LoVo (cell line): ENCODE results near the gene EPHA8.

Experiments used
- DNase-seq: peaks from one replicate; pipeline ENCODE4 v3.0.0-alpha.2; 2016; ENCODE audit warnings: low spot score

Gene EPHA8

DNA sequence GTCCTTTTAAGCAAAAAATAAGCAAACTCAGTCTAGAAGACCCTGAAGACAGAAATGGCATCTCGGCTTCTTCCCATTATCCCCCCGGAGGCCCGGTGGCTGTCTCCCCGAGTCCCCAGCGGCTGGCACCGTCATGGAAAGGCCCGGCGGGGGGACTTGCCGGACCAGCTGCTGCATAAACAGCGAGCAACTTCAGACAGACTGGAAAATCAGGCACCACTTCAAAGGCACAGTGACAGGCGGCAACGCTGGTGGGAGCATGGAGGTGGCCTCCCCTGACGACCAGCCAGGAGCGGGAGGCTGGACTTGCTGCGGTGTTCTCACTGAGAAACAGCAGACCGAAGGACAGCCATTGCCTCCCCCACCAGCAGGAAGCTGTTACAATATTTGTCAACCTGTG is 54.8 kb downstream of the EPHA8 start:
- DNase-seq: no peak

DNA sequence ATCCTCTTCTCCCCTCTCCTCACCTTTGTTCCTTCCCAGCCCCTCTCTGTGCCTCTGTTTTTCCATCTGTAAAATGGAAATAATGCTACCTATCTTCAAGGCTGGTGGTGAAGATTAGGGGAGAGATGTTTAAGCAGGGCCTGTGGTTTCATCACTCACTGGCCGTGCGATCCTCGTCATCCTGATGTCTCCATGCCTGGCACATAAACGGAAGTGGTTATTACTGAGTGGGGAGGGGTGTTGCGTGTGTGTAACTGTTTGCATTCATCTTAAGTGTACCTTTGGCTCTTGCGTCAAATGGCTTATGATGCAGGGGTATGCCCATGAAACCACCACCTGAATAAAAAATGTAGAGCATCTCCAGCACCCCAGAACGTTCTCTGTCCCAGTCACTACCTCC is 56.0 kb downstream of the EPHA8 start:
- DNase-seq: no peak

DNA sequence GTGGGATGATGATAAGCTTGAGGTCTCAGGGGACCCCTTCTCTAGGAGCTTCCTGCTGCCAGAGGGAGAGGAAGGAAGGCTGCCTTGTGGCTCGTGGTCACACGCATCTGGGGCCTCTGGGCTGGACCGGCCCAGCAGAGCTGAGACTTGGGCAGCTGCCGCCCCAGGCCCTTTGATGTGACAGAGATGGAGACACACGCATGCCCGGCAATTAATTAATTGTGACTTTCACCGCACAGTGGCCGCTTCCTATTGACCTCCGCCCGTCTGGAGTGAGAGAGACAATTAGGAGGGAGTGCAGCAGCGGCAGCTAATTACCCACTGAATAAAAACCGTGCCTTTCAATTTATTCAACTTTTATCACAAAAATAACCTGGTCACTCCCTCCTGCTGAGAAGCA is 56.5 kb downstream of the EPHA8 start:
- no peak for DNase-seq

DNA sequence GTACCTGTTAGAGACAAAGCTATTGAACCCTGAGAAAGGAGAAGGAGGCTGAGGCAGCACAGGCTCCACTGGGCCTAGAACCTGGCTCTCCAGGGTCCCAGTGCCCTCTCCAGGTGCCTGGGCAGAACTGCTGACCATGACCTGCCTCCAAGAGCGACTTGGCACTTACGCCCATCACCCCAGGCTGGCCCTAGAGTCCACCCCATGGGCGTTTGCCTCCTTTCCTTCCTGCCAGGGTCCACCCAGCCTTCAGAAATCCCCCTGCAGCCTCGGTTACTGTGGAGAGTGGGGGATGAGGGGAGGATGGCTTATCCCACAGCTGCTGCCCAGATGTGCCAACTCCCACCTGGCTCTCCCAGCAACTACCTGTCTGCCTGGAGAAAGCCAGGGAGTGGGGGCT is 58.5 kb downstream of the EPHA8 start:
- no peak for DNase-seq

DNA sequence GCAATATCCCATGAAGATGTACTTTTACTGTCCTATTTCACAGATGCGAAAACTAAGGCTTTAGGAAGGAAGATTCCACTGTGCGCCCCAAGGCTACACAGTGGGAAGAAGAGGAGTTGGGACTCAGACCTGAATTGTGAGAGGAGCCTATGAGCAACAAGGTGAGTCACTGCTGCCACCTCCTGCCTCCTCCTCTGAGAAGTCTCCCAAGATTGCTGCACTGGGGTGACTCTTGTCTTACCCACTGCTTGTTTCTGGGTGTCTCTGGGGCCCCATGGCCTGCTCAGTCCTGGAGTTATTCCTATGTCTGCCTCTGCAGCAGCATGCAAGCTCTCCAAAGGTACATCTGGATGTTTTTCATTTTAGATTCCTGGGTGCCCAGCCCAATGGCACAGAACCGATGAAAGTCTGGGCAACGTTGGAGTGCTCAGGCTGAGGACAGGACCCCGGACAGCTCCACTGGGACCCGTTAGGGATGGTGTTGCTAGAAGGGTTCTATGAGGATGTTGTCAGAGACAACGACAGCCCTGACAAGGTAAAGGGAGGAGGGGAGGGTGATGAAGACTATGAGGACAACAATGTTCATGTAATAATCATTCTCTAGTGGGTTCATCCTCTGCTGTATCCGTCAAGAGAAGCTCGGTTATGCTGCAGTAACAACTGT is 62.1 kb downstream of the EPHA8 start:
- no peak for DNase-seq

DNA sequence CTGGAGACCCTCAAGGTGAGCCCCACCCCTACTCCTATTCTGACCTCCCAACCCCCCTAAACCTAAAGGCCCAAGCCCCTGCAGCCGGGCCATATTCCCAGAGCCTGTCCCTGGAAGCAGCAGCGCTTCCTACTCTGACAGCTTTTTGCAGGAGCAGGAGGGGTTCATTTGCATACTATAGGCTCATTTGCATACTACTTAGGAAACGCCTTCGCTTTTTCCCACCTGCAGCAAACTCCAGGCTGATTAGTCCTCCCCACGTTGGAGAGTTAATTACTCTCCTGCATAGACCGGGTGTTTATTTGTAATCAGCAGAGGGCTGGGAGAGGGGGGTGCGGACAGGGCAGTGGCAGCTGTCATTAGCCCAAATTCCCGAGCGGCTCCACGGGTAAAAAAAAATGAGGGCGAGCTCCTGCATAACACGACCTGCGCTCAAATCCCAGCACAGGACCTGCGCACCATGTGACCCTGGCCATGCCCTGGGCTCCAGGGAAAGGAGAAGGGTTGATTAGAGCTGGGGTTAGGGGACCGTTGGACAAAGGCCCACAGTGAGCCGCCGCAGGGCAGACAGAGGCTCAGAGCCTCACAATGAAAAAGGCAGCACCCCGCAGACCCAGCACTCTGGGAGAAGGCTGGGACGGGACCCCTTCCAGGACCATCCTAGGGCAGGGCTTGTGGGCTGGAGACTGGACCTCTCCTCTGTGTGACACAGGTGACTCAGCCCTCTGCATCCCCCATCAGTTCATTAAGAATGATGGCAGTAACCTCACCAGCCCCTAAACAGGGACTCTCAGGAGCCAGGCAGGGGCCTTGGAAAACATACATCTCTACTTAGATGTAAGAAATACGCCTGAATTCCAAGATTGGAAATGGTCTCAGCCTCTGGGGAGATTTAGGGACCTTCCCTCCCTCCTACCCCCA is 63.2 kb downstream of the EPHA8 start:
- DNase-seq: no peak

DNA sequence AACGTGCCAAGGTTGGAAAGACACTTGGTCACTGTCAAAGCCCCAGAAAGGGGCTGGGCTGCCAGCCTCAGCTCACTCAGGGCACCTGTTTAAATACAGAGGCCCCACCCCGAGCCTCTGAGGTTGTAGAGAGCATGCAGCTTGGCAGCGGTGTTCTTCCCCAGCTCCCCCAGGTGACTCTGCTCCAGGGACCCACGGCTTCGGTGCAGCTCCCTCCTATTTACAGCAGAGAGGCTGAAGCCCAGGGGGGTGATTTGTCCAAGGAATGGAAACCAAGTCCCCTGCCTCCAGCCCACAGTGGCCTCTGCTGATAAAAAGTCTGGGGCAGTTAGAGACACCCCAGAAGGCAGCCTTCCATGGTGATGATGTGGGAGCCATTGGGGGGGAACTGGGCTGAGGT is 64.0 kb downstream of the EPHA8 start:
- no peak for DNase-seq

DNA sequence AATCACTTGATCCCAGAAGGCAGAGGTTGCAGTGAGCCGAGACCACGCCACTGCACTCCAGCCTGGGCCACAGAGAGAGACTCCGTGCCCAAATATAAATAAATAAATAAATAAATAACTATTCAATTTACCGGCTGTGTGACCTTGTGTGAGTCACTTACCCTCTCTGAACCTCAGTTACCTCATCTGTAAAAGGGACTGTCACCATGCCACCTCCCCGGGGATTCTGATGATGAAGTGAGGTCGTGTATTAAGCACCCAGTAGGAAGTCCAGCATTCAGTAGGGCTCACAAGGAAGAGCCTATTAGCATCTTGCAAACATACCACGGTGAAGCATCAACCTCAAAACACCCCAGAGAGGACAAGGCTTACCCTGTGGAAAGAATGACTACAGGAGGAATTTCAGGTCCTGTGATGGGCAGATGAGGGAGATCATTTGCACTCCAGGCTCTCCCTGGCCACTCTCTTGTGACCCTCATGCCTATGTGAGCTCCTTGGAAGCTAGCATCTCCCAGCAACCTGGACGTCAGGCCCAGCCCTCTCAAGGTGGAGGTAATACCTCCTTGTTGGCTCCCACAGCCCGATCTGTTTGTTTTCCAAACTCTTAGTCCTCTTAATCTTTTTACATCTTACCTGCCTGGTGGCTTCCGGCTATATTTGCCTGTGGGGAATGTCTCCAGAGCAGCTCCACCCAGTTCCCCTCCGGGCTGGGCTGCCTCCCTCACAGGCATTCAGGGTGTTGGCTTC is 65.6 kb downstream of the EPHA8 start:
- no peak for DNase-seq

DNA sequence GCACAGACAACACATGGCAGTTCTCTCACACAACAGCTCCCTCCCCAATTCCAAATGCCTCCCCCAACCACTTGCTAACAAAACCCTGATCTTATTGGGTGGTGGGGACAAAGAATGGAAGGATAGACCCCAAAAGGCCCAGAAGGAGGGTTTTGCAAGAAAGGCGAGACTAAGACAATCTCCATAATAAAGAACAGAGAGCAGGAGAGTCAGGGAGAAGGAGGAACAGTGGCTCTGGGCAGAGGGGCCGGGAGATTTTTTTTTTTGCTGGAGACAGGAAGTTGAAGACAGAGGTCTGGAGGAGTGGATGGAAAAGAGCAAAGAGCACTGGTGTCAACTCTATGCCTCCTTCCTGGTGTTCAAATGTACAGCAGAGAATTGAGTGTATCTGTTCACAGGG is 66.6 kb downstream of the EPHA8 start:
- DNase-seq: no peak

DNA sequence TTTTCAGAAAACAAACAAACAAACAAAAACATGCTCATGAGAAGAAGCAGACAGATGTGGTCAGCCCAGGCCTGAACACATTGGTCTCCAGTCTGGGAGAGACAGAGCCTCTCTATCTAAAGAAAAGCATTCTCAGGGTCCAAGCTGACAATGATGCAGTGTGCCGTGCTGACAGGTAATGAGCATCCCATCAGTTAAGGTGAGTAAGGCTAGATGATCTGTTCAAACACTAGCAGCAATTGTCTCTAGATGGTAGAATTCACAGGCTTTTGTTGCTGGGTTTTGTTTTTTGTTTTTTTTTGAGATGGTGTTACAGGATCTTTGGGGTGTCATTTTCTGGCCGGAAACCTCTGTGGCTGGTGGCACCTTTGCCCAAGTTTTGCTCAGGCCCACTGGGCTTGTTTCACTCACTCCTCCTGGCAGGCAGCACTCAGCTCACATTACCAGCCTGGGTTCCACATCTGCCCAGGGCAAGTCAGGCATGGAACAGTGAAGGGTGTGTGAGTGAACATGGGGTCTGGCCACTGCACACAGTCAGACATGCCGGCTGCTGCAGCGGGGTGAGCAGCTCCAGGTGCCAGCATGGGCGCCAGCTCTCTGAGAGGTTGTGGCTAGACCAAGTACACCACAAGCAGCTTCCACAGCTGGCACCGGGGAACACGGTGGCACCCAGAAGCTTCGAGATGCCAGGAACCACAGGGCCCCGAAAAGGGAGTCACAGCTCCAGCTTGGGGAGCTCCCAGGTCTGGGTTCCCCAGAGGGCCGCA is 70.6 kb downstream of the EPHA8 start:
- DNase-seq: no peak

DNA sequence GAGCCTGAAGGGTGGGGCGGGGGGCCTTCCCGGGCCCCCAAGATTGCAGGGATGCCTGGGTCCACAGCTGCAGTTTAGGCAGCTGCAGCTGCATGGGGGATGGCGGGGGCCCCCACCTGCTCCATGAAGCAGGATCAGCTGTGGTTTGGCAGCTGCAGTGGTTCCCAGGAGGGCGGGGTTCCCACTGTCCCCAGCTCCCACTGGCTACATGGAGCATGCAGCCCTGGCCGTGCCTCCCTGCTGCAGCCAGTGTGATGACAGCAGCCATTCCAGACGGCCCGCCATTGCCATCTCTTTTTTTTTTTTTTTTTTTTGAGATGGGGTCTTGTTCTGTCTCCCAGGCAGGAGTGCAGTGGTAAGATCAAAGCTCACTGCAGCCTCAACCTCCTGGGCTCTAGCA is 72.1 kb downstream of the EPHA8 start:
- no peak for DNase-seq

DNA sequence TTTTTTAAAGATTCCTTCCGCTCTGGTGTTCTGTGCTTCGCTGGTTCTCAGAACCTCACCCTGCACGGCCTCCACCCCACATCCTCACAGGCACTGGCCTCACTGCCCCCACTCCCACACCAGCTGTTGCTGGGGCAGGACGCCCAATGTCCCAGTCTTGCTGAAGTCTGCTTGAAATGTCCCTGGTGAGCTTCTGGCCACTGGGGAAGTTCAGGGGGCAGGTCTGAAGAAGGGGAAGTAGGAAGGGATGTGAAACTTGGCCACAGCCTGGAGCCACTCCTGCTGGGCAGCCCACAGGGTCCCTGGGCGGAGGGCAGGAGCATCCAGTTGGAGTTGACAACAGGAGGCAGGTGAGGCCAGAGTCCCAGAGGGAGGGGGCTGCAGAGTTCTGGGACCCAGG is 73.1 kb downstream of the EPHA8 start, which contains the start of gene C1QA:
C1QA (plus strand) TSS at position 276 of the 400 bp plus-strand sequence. CDS start 989 bp downstream, outside the sequence.
- no peak for DNase-seq

DNA sequence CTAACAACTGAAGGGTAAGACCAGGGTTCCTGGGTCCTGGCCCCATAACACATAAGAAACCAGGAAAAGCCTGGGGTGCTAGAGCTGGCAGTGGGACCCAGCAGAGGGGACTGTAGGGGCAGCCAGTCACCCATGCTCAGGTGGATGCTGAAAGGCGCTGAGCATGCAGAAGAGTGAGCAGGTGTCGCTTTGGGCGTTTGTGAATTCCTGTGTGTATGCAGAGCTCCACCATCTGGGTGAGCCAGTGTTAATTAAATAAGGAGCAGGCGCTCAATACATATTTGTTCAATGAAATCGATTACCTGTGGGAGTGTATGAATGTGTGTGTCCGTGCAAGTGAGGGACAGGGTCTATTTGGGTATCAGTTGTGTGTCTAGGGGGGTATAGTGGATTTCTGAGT is 73.6 kb downstream of the EPHA8 start:
- no peak for DNase-seq

DNA sequence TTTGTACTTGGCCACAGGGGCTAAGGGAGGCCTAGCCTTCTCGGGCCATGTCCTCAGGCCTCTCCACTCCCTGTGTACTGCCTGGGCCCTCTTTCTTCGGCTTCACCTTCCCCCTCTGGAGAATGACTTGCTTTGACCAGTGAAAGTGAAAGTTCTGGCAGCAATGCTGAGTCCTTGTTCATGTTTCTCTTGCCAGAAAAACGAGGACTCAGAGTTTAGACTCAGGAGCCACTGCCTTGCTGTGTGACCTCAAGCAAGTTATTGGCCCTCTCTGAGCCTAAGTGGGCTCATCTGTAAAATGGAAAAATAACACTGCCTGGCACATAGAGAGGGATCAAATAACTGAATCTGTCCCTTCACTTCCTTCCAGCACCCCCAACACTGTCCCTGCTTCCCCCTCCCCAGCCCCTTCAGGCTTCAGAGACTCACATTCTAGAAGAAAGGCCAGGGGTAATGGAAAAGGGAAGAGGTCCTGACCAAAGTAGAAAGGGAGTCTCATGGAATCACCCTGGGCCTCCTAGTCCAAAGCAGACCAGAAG is 74.7 kb downstream of the EPHA8 start:
- no peak for DNase-seq

DNA sequence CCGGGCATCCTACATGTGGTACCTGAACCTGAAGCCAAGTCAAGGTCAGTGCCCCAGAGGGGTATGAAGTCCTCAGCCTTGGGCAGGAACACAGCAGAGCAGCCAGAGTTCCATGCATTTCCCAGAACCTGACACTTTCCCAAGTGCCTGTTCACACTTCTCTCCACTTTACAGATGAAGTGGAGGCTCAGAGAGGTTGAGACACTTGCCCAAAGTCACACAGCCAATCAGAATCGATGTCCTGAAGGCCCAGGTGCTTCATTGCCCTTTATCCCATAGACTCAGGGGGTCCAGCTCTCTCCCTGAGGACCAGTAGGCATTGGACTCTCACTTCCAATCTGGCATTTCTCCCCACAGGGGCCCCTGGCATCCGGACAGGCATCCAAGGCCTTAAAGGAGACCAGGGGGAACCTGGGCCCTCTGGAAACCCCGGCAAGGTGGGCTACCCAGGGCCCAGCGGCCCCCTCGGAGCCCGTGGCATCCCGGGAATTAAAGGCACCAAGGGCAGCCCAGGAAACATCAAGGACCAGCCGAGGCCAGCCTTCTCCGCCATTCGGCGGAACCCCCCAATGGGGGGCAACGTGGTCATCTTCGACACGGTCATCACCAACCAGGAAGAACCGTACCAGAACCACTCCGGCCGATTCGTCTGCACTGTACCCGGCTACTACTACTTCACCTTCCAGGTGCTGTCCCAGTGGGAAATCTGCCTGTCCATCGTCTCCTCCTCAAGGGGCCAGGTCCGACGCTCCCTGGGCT is 75.4 kb downstream of the EPHA8 start:
- no peak for DNase-seq

DNA sequence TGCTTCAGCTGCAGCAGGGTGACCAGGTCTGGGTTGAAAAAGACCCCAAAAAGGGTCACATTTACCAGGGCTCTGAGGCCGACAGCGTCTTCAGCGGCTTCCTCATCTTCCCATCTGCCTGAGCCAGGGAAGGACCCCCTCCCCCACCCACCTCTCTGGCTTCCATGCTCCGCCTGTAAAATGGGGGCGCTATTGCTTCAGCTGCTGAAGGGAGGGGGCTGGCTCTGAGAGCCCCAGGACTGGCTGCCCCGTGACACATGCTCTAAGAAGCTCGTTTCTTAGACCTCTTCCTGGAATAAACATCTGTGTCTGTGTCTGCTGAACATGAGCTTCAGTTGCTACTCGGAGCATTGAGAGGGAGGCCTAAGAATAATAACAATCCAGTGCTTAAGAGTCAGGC is 76.0 kb downstream of the EPHA8 start:
- DNase-seq: no peak

DNA sequence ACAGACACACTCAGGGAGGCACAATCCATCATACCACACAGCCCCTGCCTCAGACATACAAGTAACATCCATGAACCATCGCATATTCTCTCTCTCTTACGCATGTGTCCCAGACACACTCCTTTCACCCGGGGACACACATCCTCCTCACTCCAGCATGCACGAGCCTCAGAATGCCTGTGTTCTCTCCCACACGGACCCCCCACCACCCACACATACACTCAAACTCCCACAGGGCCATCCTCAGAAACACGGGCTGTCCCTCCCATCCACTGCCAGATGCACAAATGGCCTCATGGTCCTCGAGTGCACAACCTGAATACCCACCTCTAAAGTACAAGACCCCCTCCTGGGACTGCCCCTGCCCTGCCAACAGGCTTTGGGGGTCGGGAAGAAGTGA is 78.0 kb downstream of the EPHA8 start:
- DNase-seq: no peak

DNA sequence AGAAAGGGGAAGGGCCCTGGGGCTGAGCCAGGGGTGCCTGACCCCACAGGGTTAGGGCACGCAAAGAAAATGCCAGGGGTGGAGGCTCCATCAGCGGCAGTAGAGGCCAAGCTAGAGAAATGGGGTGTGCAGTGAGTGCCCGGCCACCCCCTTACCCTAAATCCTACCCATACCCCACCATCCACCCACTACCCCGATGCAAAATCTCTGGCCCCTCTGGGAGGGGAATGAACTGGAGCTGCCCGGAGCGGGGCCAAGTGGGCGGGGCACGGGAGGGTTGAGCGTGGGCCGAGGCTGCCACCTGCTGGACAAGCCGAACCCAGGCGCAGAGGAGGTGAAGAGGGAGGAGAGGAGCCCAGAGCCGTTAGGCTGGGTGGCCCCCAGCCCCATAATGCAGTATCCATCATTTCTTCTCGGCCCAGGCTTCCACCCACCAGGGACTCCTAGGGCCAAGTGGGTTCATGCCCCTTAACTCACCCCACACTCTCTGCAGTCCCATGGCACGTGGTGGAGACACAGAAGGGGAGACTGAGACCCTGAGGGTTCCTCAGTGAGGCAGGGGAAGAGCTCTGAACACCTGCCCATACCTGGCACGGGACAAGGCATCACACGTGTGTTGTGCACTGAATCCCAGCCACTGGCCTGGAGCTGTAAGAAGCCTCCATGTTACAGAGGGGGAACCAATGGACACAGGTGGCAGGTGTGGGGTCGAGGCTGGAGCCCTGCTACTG is 78.8 kb downstream of the EPHA8 start:
- DNase-seq: peak; percentile 47

DNA sequence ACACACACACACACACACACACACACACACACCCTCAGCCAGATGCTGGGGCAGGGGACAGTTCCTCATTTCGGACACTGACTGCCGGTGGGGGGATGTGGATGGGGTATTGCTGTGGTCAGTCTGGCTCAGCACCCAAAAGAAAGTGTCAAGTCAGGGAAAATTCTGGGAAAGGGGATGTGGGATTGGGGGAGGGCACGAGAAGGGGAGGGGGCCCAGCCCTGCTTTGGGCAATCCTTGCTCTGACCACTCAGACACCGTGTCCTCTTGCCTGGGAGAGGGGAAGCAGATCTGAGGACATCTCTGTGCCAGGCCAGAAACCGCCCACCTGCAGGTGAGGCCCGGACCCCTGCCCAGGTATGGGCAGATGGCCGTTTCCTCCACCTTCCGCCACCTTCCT is 80.1 kb downstream of the EPHA8 start, which contains the start of gene C1QC:
C1QC (plus strand) TSS at position 253 of the 400 bp plus-strand sequence. CDS start 391 bp downstream, outside the sequence.
- DNase-seq: no peak

DNA sequence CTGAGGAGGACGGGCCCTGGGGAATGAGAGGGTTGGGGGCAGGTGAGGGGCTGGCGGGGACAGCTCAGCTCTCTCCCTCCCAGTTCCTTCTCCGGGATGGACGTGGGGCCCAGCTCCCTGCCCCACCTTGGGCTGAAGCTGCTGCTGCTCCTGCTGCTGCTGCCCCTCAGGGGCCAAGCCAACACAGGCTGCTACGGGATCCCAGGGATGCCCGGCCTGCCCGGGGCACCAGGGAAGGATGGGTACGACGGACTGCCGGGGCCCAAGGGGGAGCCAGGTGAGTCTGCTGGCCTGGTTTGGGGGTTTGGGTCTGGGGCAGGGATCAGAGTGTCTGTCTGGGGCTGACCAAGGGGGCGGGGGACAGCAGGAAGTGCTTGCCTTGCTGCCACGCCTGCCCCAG is 80.6 kb downstream of the EPHA8 start:
- no peak for DNase-seq
